ENCODE measurements around the gene CSK.

Gene CSK

GRCh38 chr15:74808840-74809229 lies 27.0 kb downstream of the CSK start:
- Histone ChIP-seq H3K9ac (ENCODE audit: low read length) (no peak overlapping the region), H3K9me2 (replicated peaks; ENCODE audit: insufficient read depth, low read length) (no peaks in the 10 kb centered on the region), H3K4me1 (ENCODE audit: low read length) (no peaks in the 10 kb centered on the region), H2AFZ (ENCODE audit: low read length) (no peak overlapping the region), H4K20me1 (ENCODE audit: insufficient read depth, low read length) (no peaks in the 10 kb centered on the region), H3K36me3 (replicated peaks; ENCODE audit: insufficient read depth, low read length) (no peaks in the 10 kb centered on the region; the same call in 1 of the 2 replicates), H3K4me3 (ENCODE audit: low read length) (no peak overlapping the region), H3K9me3 (replicated peaks; ENCODE audit: insufficient read depth, low read length) (no peaks in the 10 kb centered on the region), H3K79me2 (ENCODE audit: low read length) (no peaks in the 10 kb centered on the region), H3K27me3 (replicated peaks; ENCODE audit: insufficient read depth, low read length) (no peaks in the 10 kb centered on the region), H3F3A (ENCODE audit: insufficient read depth, low read length) (peaks cover 11% of the 10 kb centered on the region), H3K27ac (ENCODE audit: low read length) (no peak overlapping the region), H3K4me2 (ENCODE audit: low read depth, low read length) (no peak overlapping the region)
- DNase-seq = no peak
- TF ChIP-seq EZH2phosphoT487 (IDR thresholded peaks at IDR 0.05; ENCODE audit: low read length) (no peak), CTCF (IDR thresholded peaks at IDR 0.05; ENCODE audit: low read length) (peak; percentile 18; the same call in 1 of the 2 replicates), EZH2 (optimal IDR thresholded peaks at IDR 0.05; ENCODE audit: low read depth, low read length) (no peak)

GRCh38 chr15:74809242-74809641 lies 27.4 kb downstream of the CSK start:
- no peak for DNase-seq
- TF ChIP-seq EZH2 (optimal IDR thresholded peaks at IDR 0.05; ENCODE audit: low read depth, low read length) (no peak), EZH2phosphoT487 (IDR thresholded peaks at IDR 0.05; ENCODE audit: low read length) (no peak), CTCF (IDR thresholded peaks at IDR 0.05; ENCODE audit: low read length) (no peak)

GRCh38 chr15:74809956-74810355 lies 28.1 kb downstream of the CSK start:
- H3K9me3 ChIP-seq (replicated peaks; ENCODE audit: insufficient read depth, low read length) = no peaks in the 10 kb centered on the region
- no peaks in the 10 kb centered on the region for H3K4me1 ChIP-seq (ENCODE audit: low read length)
- no peaks in the 10 kb centered on the region for H3K9me2 ChIP-seq (replicated peaks; ENCODE audit: insufficient read depth, low read length)
- no peak overlapping the region for H3K9ac ChIP-seq (ENCODE audit: low read length)
- peaks cover 11% of the 10 kb centered on the region for H3F3A ChIP-seq (ENCODE audit: insufficient read depth, low read length)
- H4K20me1 ChIP-seq (ENCODE audit: insufficient read depth, low read length) = no peaks in the 10 kb centered on the region
- H3K27me3 ChIP-seq (replicated peaks; ENCODE audit: insufficient read depth, low read length) = no peaks in the 10 kb centered on the region
- no peak overlapping the region for H3K4me2 ChIP-seq (ENCODE audit: low read depth, low read length)
- no peak for DNase-seq
- H2AFZ ChIP-seq (ENCODE audit: low read length) = no peak overlapping the region
- no peak overlapping the region for H3K27ac ChIP-seq (ENCODE audit: low read length)
- no peaks in the 10 kb centered on the region for H3K79me2 ChIP-seq (ENCODE audit: low read length)
- H3K36me3 ChIP-seq (replicated peaks; ENCODE audit: insufficient read depth, low read length) = no peaks in the 10 kb centered on the region
- H3K4me3 ChIP-seq (ENCODE audit: low read length) = no peak overlapping the region
- TF ChIP-seq EZH2phosphoT487 (IDR thresholded peaks at IDR 0.05; ENCODE audit: low read length) (no peak), EZH2 (optimal IDR thresholded peaks at IDR 0.05; ENCODE audit: low read depth, low read length) (no peak), CTCF (IDR thresholded peaks at IDR 0.05; ENCODE audit: low read length) (no peak)

More at GRCh38 chr15:74809242-74809641, 27.4 kb downstream of the CSK start:
- H3K4me3 ChIP-seq (ENCODE audit: low read length) = no peak overlapping the region
- no peaks in the 10 kb centered on the region for H3K9me3 ChIP-seq (replicated peaks; ENCODE audit: insufficient read depth, low read length)
- no peaks in the 10 kb centered on the region for H3K4me1 ChIP-seq (ENCODE audit: low read length)
- H3F3A ChIP-seq (ENCODE audit: insufficient read depth, low read length) = peaks cover 11% of the 10 kb centered on the region
- no peaks in the 10 kb centered on the region for H3K36me3 ChIP-seq (replicated peaks; ENCODE audit: insufficient read depth, low read length)
- no peak overlapping the region for H3K9ac ChIP-seq (ENCODE audit: low read length)
- H3K4me2 ChIP-seq (ENCODE audit: low read depth, low read length) = no peak overlapping the region
- no peak overlapping the region for H3K27ac ChIP-seq (ENCODE audit: low read length)
- no peaks in the 10 kb centered on the region for H3K27me3 ChIP-seq (replicated peaks; ENCODE audit: insufficient read depth, low read length)
- no peaks in the 10 kb centered on the region for H3K79me2 ChIP-seq (ENCODE audit: low read length)
- no peaks in the 10 kb centered on the region for H3K9me2 ChIP-seq (replicated peaks; ENCODE audit: insufficient read depth, low read length)
- no peaks in the 10 kb centered on the region for H4K20me1 ChIP-seq (ENCODE audit: insufficient read depth, low read length)
- no peak overlapping the region for H2AFZ ChIP-seq (ENCODE audit: low read length)
